Hepatocyte (in vitro differentiated cells): Measurements from ENCODE around the gene RPRD2. TPM values are rescaled to one million over a fixed set of nuclear protein-coding genes. Genes with fewer than 3 reads are reported as not detected.
A peak's percentile ranks its signal among the peaks of the same experiment; 100 is the strongest.

ENCODE experiments used
- DNase-seq: peaks from one replicate; pipeline ENCODE4 v3.0.0-alpha.2; 2016; ENCODE audit warnings: low spot score
- H2AFZ ChIP-seq: fragments of 200-600 bp; sonication (generic); 2 replicates; pipeline ENCODE4 v1.6.0; 2016; ENCODE audit warnings: antibody characterized with exemption, mild to moderate bottlenecking
- H3K27ac ChIP-seq: fragments of 200-600 bp; sonication (generic); 2 replicates; pipeline ENCODE4 v1.5.1; 2016; ENCODE audit warnings: mild to moderate bottlenecking
- H3K27me3 ChIP-seq: fragments of 200-600 bp; sonication (generic); 2 replicates; pipeline ENCODE4 v1.6.1; 2016
- H3K36me3 ChIP-seq: fragments of 200-600 bp; sonication (generic); replicated peaks from 2 replicates; pipeline ENCODE4 v1.5.1; 2016; ENCODE audit warnings: low read depth; ENCODE audit not compliant: insufficient read depth
- H3K4me1 ChIP-seq: fragments of 200-600 bp; sonication (generic); 2 replicates; pipeline ENCODE4 v1.5.1; 2016; ENCODE audit warnings: mild to moderate bottlenecking, moderate library complexity; ENCODE audit not compliant: insufficient read depth
- H3K4me2 ChIP-seq: fragments of 200-600 bp; sonication (generic); 2 replicates; pipeline ENCODE4 v1.6.0; 2016
- H3K4me3 ChIP-seq: fragments of 200-600 bp; sonication (generic); 2 replicates; pipeline ENCODE4 v1.5.1; 2016; ENCODE audit warnings: mild to moderate bottlenecking
- H3K79me2 ChIP-seq: fragments of 200-600 bp; sonication (generic); 2 replicates; pipeline ENCODE4 v1.6.0; 2017; ENCODE audit warnings: mild to moderate bottlenecking
- H3K9me2 ChIP-seq: fragments of 200-600 bp; sonication (generic); replicated peaks from 2 replicates; pipeline ENCODE4 v1.6.0; 2017; ENCODE audit warnings: mild to moderate bottlenecking; ENCODE audit not compliant: insufficient read depth
- H3K9me3 ChIP-seq: fragments of 200-600 bp; sonication (generic); 2 replicates; pipeline ENCODE4 v1.5.1; 2016; ENCODE audit warnings: low read depth, mild to moderate bottlenecking
- H4K20me1 ChIP-seq: fragments of 200-600 bp; sonication (generic); 2 replicates; pipeline ENCODE4 v1.6.0; 2016; ENCODE audit warnings: mild to moderate bottlenecking; ENCODE audit not compliant: insufficient read depth, poor library complexity, severe bottlenecking
- EZH2 ChIP-seq: fragments of 200-600 bp; sonication (generic); IDR thresholded peaks from 2 replicates; pipeline ENCODE4 v1.6.1; 2016; ENCODE audit warnings: antibody characterized with exemption, mild to moderate bottlenecking, borderline replicate concordance
- EZH2phosphoT487 ChIP-seq: fragments of 200-600 bp; sonication (generic); IDR thresholded peaks from one replicate; pipeline ENCODE4 v1.6.1; 2018; ENCODE audit warnings: antibody characterized with exemption, mild to moderate bottlenecking, low read depth, moderate library complexity; ENCODE audit not compliant: unreplicated experiment, severe bottlenecking
- WGBS: methylation state at CpG from one replicate; pipeline ENCODE4 v1.1.6; 2016; ENCODE audit warnings: low lambda C conversion rate; ENCODE audit errors: missing lambda C conversion rate; 5-methylcytosine and 5-hydroxymethylcytosine counted together
- polyA plus RNA-seq: library from polyadenylated mRNA; unstranded; fragments of >200 nt; fragmentation: Nextera tagmentation; extraction: Ambion mirVana; gene quantifications from 2 replicates; pipeline ENCODE4 v1.2.1, GENCODE V29; 2016
- total RNA-seq: library from RNA; depleted of rRNA; stranded (reverse); fragments of >200 nt; gene quantifications from 2 replicates; pipeline ENCODE4 v1.2.3, GENCODE V29; 2014
- TF ChIP-seq, protein P1 (sequence below): fragments of 200-600 bp; sonication (generic); IDR thresholded peaks from 2 replicates; pipeline ENCODE4 v1.5.1; 2016; ENCODE audit warnings: antibody characterized with exemption, mild to moderate bottlenecking; ENCODE audit not compliant: poor library complexity

The RPRD2 gene
- total and polyA plus RNA-seq, 2 experiments from 2014 or later: 16.5 to 18.8 TPM

DNA sequence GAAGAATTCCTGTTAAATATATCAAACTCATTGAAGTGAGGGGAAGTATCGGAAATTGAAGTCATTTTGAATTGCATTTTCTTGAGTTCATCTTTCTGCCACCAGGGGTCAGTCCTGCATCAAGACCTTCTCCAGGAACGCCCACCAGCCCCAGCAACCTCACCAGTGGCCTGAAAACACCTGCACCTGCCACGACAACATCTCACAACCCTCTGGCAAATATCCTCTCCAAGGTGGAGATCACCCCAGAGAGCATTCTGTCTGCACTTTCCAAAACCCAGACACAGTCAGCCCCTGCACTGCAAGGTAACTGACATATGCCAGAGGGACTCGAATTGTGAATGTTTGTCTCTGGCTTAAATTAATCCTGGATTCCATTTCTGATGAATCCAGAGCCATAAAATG lies 100.5 kb downstream of the RPRD2 start:
- 49% methylated on average over 4 of the region's 4 CpGs for WGBS
- no peaks in the 10 kb centered on the region for H4K20me1 ChIP-seq
- H3K4me3 ChIP-seq: no peak overlapping the region
- no peak overlapping the region for H3K27ac ChIP-seq
- DNase-seq: peak; percentile 82
- TF ChIP-seq, protein P1, sequence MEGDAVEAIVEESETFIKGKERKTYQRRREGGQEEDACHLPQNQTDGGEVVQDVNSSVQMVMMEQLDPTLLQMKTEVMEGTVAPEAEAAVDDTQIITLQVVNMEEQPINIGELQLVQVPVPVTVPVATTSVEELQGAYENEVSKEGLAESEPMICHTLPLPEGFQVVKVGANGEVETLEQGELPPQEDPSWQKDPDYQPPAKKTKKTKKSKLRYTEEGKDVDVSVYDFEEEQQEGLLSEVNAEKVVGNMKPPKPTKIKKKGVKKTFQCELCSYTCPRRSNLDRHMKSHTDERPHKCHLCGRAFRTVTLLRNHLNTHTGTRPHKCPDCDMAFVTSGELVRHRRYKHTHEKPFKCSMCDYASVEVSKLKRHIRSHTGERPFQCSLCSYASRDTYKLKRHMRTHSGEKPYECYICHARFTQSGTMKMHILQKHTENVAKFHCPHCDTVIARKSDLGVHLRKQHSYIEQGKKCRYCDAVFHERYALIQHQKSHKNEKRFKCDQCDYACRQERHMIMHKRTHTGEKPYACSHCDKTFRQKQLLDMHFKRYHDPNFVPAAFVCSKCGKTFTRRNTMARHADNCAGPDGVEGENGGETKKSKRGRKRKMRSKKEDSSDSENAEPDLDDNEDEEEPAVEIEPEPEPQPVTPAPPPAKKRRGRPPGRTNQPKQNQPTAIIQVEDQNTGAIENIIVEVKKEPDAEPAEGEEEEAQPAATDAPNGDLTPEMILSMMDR: peak; percentile 70
- no peak for TF ChIP-seq EZH2phosphoT487
- H3K9me2 ChIP-seq: no peaks in the 10 kb centered on the region
- no peaks in the 10 kb centered on the region for H3K9me3 ChIP-seq
- H3K27me3 ChIP-seq: no peaks in the 10 kb centered on the region
- peaks cover 5% of the 10 kb centered on the region for H3K79me2 ChIP-seq
- H3K4me1 ChIP-seq: no peaks in the 10 kb centered on the region
- H2AFZ ChIP-seq: no peak overlapping the region
- H3K36me3 ChIP-seq: no peaks in the 10 kb centered on the region
- no peak overlapping the region for H3K4me2 ChIP-seq

DNA sequence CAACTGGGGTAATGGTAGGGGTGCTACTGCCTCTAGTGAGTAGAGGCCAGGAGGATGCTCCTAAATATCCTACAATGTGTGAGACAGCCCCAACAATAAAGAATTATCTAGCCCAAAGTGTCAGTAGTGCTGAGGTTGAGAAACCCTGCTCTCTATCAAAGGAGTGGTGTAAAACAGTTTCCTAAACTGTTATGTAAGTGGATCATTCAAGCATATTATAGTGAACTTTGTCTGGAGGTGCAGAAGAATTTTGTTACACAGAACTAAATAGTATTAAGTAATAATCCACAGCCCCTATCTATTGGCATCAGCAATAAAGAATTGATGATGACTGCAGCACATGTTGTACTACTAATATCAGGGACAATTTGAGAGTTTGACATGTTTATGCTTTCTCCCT lies 103.0 kb downstream of the RPRD2 start:
- Histone ChIP-seq H3K9me3 (no peaks in the 10 kb centered on the region), H3K36me3 (no peaks in the 10 kb centered on the region), H3K79me2 (peaks cover 3% of the 10 kb centered on the region), H4K20me1 (no peaks in the 10 kb centered on the region), H3K27me3 (no peaks in the 10 kb centered on the region), H3K4me3 (no peak overlapping the region), H3K9me2 (no peaks in the 10 kb centered on the region), H3K27ac (no peak overlapping the region), H3K4me2 (no peak overlapping the region), H3K4me1 (no peaks in the 10 kb centered on the region), H2AFZ (no peak overlapping the region)
- TF ChIP-seq, protein P1: no peak
- TF ChIP-seq EZH2 (no peak), EZH2phosphoT487 (no peak)
- DNase-seq: no peak

GRCh38 chr1:150469291-150469690 lies 105.3 kb downstream of the RPRD2 start:
- Histone ChIP-seq H2AFZ (no peak overlapping the region), H3K9me3 (no peaks in the 10 kb centered on the region), H4K20me1 (no peaks in the 10 kb centered on the region), H3K4me3 (no peak overlapping the region), H3K36me3 (no peaks in the 10 kb centered on the region), H3K4me2 (no peak overlapping the region), H3K27me3 (no peaks in the 10 kb centered on the region), H3K9me2 (no peaks in the 10 kb centered on the region), H3K4me1 (no peaks in the 10 kb centered on the region), H3K27ac (no peak overlapping the region), H3K79me2 (peaks cover 3% of the 10 kb centered on the region)
- no peak for DNase-seq
- 94% methylated on average over 1 of the region's 1 CpG for WGBS
- TF ChIP-seq, protein P1: no peak
- TF ChIP-seq EZH2phosphoT487 (no peak), EZH2 (no peak)

- Histone ChIP-seq H3K9me3 (no peaks in the 10 kb centered on the region), H3K27ac (no peak overlapping the region), H3K4me3 (no peak overlapping the region), H2AFZ (no peak overlapping the region), H3K9me2 (no peaks in the 10 kb centered on the region), H3K4me1 (peaks cover 16% of the 10 kb centered on the region), H3K27me3 (no peaks in the 10 kb centered on the region), H3K79me2 (no peaks in the 10 kb centered on the region), H4K20me1 (no peaks in the 10 kb centered on the region), H3K36me3 (no peaks in the 10 kb centered on the region), H3K4me2 (no peak overlapping the region)
- TF ChIP-seq EZH2phosphoT487 (no peak), EZH2 (no peak)
- TF ChIP-seq, protein P1: no peak
- no peak for DNase-seq
- 96% methylated on average over 9 of the region's 10 CpGs for WGBS
These were observed 108.8 kb downstream of the RPRD2 start for GRCh38 chr1:150472601-150473200.
